22Rv1 (cell line): ENCODE measurements around the gene MCF2L.

Experiments
- H3K27ac ChIP-seq: fragments of 450-650 bp; 2 replicates; pipeline ENCODE4 v1.5.1; 2017
- ZFX ChIP-seq: fragments of 450-650 bp; IDR thresholded peaks from 2 replicates; pipeline ENCODE4 v1.6.1; 2017; ENCODE audit warnings: antibody characterized with exemption, borderline replicate concordance
- TF ChIP-seq, protein P1 (sequence below): fragments of 450-650 bp; IDR thresholded peaks from 2 replicates; pipeline ENCODE4 v1.5.1; 2017; ENCODE audit warnings: mild to moderate bottlenecking

MCF2L gene, protein sequence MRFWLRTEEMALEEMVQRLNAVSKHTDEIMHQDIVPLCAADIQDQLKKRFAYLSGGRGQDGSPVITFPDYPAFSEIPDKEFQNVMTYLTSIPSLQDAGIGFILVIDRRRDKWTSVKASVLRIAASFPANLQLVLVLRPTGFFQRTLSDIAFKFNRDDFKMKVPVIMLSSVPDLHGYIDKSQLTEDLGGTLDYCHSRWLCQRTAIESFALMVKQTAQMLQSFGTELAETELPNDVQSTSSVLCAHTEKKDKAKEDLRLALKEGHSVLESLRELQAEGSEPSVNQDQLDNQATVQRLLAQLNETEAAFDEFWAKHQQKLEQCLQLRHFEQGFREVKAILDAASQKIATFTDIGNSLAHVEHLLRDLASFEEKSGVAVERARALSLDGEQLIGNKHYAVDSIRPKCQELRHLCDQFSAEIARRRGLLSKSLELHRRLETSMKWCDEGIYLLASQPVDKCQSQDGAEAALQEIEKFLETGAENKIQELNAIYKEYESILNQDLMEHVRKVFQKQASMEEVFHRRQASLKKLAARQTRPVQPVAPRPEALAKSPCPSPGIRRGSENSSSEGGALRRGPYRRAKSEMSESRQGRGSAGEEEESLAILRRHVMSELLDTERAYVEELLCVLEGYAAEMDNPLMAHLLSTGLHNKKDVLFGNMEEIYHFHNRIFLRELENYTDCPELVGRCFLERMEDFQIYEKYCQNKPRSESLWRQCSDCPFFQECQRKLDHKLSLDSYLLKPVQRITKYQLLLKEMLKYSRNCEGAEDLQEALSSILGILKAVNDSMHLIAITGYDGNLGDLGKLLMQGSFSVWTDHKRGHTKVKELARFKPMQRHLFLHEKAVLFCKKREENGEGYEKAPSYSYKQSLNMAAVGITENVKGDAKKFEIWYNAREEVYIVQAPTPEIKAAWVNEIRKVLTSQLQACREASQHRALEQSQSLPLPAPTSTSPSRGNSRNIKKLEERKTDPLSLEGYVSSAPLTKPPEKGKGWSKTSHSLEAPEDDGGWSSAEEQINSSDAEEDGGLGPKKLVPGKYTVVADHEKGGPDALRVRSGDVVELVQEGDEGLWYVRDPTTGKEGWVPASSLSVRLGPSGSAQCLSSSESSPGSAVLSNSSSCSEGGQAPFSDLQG

GRCh38 chr13:112968910-112969691, at the start of gene MCF2L:
Gene MCF2L (plus strand): TSS chr13:112969214. CDS start chr13:112969380, 166 bp downstream.
- TF ChIP-seq, protein P1, sequence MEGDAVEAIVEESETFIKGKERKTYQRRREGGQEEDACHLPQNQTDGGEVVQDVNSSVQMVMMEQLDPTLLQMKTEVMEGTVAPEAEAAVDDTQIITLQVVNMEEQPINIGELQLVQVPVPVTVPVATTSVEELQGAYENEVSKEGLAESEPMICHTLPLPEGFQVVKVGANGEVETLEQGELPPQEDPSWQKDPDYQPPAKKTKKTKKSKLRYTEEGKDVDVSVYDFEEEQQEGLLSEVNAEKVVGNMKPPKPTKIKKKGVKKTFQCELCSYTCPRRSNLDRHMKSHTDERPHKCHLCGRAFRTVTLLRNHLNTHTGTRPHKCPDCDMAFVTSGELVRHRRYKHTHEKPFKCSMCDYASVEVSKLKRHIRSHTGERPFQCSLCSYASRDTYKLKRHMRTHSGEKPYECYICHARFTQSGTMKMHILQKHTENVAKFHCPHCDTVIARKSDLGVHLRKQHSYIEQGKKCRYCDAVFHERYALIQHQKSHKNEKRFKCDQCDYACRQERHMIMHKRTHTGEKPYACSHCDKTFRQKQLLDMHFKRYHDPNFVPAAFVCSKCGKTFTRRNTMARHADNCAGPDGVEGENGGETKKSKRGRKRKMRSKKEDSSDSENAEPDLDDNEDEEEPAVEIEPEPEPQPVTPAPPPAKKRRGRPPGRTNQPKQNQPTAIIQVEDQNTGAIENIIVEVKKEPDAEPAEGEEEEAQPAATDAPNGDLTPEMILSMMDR, result no peak; the same call in 1 of the 2 replicates
- no peak for TF ChIP-seq ZFX
- H3K27ac ChIP-seq, result no peak within 1 kb of the TSS

GRCh38 chr13:112923962-112924361, 45.1 kb upstream of the MCF2L start:
- no peak overlapping the region for H3K27ac ChIP-seq

DNA sequence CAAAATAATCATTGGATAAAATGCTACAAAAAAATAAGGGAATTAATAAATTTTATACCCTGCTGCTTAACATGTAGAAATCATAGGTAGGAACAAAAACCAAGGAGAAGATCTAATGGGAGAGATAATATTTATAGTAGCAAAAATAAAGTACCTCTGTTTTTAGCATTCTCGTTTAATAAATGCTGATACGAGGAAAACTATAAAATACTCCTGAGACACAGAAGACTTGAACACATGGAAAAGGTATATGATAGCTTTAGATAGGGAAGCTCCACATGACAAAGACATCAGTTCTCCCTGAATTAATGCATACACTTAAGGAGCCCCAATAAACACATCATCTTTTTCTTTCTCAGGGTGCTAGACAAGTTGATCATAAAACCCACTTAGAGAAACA, 44.6 kb upstream of the MCF2L start:
- no peak for TF ChIP-seq ZFX
- TF ChIP-seq, protein P1, result no peak
- no peak overlapping the region for H3K27ac ChIP-seq

More at GRCh38 chr13:112923962-112924361, 45.1 kb upstream of the MCF2L start:
- TF ChIP-seq, protein P1, result no peak
- TF ChIP-seq ZFX, result no peak

- TF ChIP-seq ZFX, result no peak
- TF ChIP-seq, protein P1, result no peak
- H3K27ac ChIP-seq, result no peak overlapping the region
These were observed 43.0 kb upstream of the MCF2L start for GRCh38 chr13:112926003-112926402.

GRCh38 chr13:112926993-112927392, 42.0 kb upstream of the MCF2L start:
- H3K27ac ChIP-seq, result no peak overlapping the region
- TF ChIP-seq, protein P1, result no peak
- TF ChIP-seq ZFX, result no peak
